Endothelial cell of umbilical vein (primary cell): ENCODE data around the gene STX12. TPM values are rescaled to one million over a fixed set of nuclear protein-coding genes. Genes with fewer than 3 reads are reported as not detected.
"Not testable (repeated sequence)": the region's sequence is repeated elsewhere in the genome, so short reads cannot be mapped to it uniquely, and the experiment has no call there.

Experiments
- BruUV-seq: library from RNA; stranded (reverse); fragments of 400-500 nt; replicated peaks from 2 replicates; lab custom pipeline; 2021; lab: Mats Ljungman, UMichigan
- CTCF ChIA-PET: fragments of 300-600, 350-600 bp; sonication (Branson Sonifier 250); formaldehyde crosslinking; loops from one replicate; lab custom pipeline; 2021; ENCODE audit warnings: antibody characterized with exemption, inconsistent platforms; lab: Charles Lee
- POLR2A ChIA-PET: fragments of 300-600, 350-600 bp; sonication (Branson Sonifier 250); formaldehyde crosslinking; loops from one replicate; lab custom pipeline; 2021; ENCODE audit warnings: antibody characterized with exemption, inconsistent platforms; lab: Charles Lee
- DNase-seq: peaks from one replicate; pipeline ENCODE4 v3.0.0-alpha.2; 2011; ENCODE audit warnings: low read depth, low spot score
- FAIRE-seq: peaks from 2 replicates; lab custom pipeline; 2011; peaks lifted over from hg19 to GRCh38; lab: Jason Lieb, UNC
- H2AFZ ChIP-seq: 2 replicates; pipeline ENCODE4 v1.6.0; 2012; ENCODE audit warnings: low read depth, low read length, control low read depth, inconsistent platforms
- H3K27ac ChIP-seq: 2 replicates; pipeline ENCODE4 v1.5.1; 2011; ENCODE audit warnings: low read depth, mild to moderate bottlenecking, control low read depth, low read length, moderate library complexity; ENCODE audit not compliant: insufficient read depth
- H3K27me3 ChIP-seq, 2 experiments: 2 replicates each; pipeline versions ENCODE4 v1.6.0 to v1.6.1; 2011; ENCODE audit warnings: low read length in 2 of 2, mixed read lengths in 1 of 2; ENCODE audit not compliant: control insufficient read depth in 2 of 2, insufficient read depth in 2 of 2
- H3K36me3 ChIP-seq, 2 experiments: 2 replicates in 1 of 2; 3 replicates in 1 of 2; pipeline ENCODE4 v1.5.1; 2011; ENCODE audit warnings: low read length in 2 of 2, mild to moderate bottlenecking in 1 of 2, moderate library complexity in 1 of 2; ENCODE audit not compliant: control insufficient read depth in 2 of 2, insufficient read depth in 2 of 2; ENCODE audit errors: extremely low read depth in 1 of 2
- H3K4me1 ChIP-seq: 3 replicates; pipeline ENCODE4 v1.5.1; 2011; ENCODE audit warnings: mild to moderate bottlenecking, low read length; ENCODE audit not compliant: control insufficient read depth, insufficient read depth; ENCODE audit errors: extremely low read depth
- H3K4me2 ChIP-seq: 2 replicates; pipeline ENCODE4 v1.6.1; 2011; ENCODE audit warnings: low read length, control low read depth, mixed read lengths; ENCODE audit not compliant: insufficient read depth
- H3K4me3 ChIP-seq, 3 experiments: fragments of 200-600 bp in 1 of 3; sonication (generic), shearing (Covaris generic) in 1 of 3; replicated peaks in 1 of 3; 2 replicates each; pipeline ENCODE4 v1.5.1; 2011 to 2016; ENCODE audit warnings: control low read depth in 3 of 3, low read length in 3 of 3, mild to moderate bottlenecking in 2 of 3, inconsistent platforms in 1 of 3, low read depth in 1 of 3, moderate library complexity in 1 of 3; ENCODE audit not compliant: insufficient read depth in 1 of 3
- H3K79me2 ChIP-seq: 2 replicates; pipeline ENCODE4 v1.6.0; 2012; ENCODE audit warnings: low read length, inconsistent platforms; ENCODE audit not compliant: control insufficient read depth, insufficient read depth
- H3K9ac ChIP-seq: replicated peaks from 2 replicates; pipeline ENCODE3; 2011; ENCODE audit warnings: low read length, control low read depth; ENCODE audit not compliant: insufficient read depth; ENCODE audit errors: extremely low read depth
- H3K9me1 ChIP-seq: replicated peaks from 3 replicates; pipeline ENCODE4 v1.6.0; 2011; ENCODE audit warnings: mild to moderate bottlenecking, low read length; ENCODE audit not compliant: control insufficient read depth, insufficient read depth; ENCODE audit errors: extremely low read depth
- H3K9me3 ChIP-seq: replicated peaks from 2 replicates; pipeline ENCODE4 v1.5.1; 2012; ENCODE audit warnings: low read length, inconsistent platforms; ENCODE audit not compliant: control insufficient read depth, insufficient read depth
- H4K20me1 ChIP-seq: replicated peaks from 2 replicates; pipeline ENCODE3; 2011; ENCODE audit warnings: mild to moderate bottlenecking, low read length; ENCODE audit not compliant: control insufficient read depth, insufficient read depth; ENCODE audit errors: extremely low read depth
- CTCF ChIP-seq, 2 donors: IDR thresholded peaks; 1 replicate in 1 of 2; 2 replicates in 1 of 2; pipeline ENCODE4 v1.5.1; 2011; ENCODE audit warnings: low read length in 2 of 2, mild to moderate bottlenecking in 2 of 2, moderate library complexity in 2 of 2, control low read depth in 1 of 2, inconsistent platforms in 1 of 2, low read depth in 1 of 2; ENCODE audit not compliant: insufficient read depth in 1 of 2; ENCODE audit errors: extremely low read depth in 1 of 2
- EZH2 ChIP-seq: IDR thresholded peaks from 2 replicates; pipeline ENCODE4 v1.6.1; 2012; ENCODE audit warnings: borderline replicate concordance, low read depth, mild to moderate bottlenecking, moderate library complexity, low read length, inconsistent platforms; ENCODE audit not compliant: severe bottlenecking
- FOS ChIP-seq: IDR thresholded peaks from 2 replicates; pipeline ENCODE4 v1.6.1; 2011; ENCODE audit warnings: mild to moderate bottlenecking, low read length, moderate library complexity, borderline replicate concordance; ENCODE audit not compliant: insufficient read depth
- GATA2 ChIP-seq: IDR thresholded peaks from 2 replicates; pipeline ENCODE4 v1.7.0; 2011; ENCODE audit warnings: low read depth, mild to moderate bottlenecking, moderate library complexity, mixed read lengths, low read length; ENCODE audit not compliant: insufficient read length, insufficient read depth
- JUN ChIP-seq: IDR thresholded peaks from 2 replicates; pipeline ENCODE4 v1.6.1; 2011; ENCODE audit warnings: borderline replicate concordance, low read depth; ENCODE audit not compliant: insufficient read length, insufficient read depth
- MYC ChIP-seq: IDR thresholded peaks from one replicate; pipeline ENCODE4 v1.6.1; 2011; ENCODE audit warnings: mild to moderate bottlenecking, low read depth, low read length
- POLR2A ChIP-seq: IDR thresholded peaks from 2 replicates; pipeline ENCODE4 v1.6.1; 2012; ENCODE audit warnings: low read depth, mild to moderate bottlenecking, control low read depth, low read length
- POLR2AphosphoS5 ChIP-seq: IDR thresholded peaks from 2 replicates; pipeline ENCODE4 v1.6.1; 2012; ENCODE audit warnings: low read depth, mild to moderate bottlenecking, control low read depth, low read length, moderate library complexity; ENCODE audit not compliant: insufficient read depth
- dilution Hi-C: fragments of 300-500 bp; cut with MboI; formaldehyde crosslinking; loops from one replicate; pipeline ENCODE4 v1.15.0; 2019; ENCODE audit warnings: low sequenced_read_pairs; ENCODE audit not compliant: extremely low pct_ligation_motif_present
- intact Hi-C: fragments of 100-400 bp; cut with micrococcal nuclease; formaldehyde crosslinking; loops from one replicate; pipeline ENCODE4 v1.10.0; 2022
- polyA plus RNA-seq, 4 experiments: library from polyadenylated mRNA; depleted of rRNA in 3 of 4; stranded (reverse) in 3 of 4; unstranded in 1 of 4; fragments of >200 nt; gene quantifications; 2 replicates each; pipeline versions ENCODE4 v1.2.1 to v1.2.3, GENCODE V29; 2011 to 2012; ENCODE audit warnings: missing spikeins in 1 of 4
- total RNA-seq: library from RNA; stranded (reverse); gene quantifications from 2 replicates; pipeline ENCODE4 v1.2.3, GENCODE V29; 2021
- TF ChIP-seq, protein P1 (sequence below): IDR thresholded peaks from 2 replicates; pipeline ENCODE4 v1.6.1; 2011; ENCODE audit not compliant: insufficient read depth, insufficient read length

Gene STX12
- total and polyA plus RNA-seq, 2 donors (not counting 3 experiments of a cell fraction or from before 2014, with no cell fraction given), result 28.7 to 90.3 TPM

- intact Hi-C loops, result no loop called here
- POLR2A ChIA-PET, result no interaction called here
- CTCF ChIA-PET, result no interaction called here
Observed at GRCh38 chr1:27824411-27824810, 51.4 kb downstream of the STX12 start.

GRCh38 chr1:27829339-27829960 is 56.4 kb downstream of the STX12 start:
- dilution Hi-C loops, POLR2A ChIA-PET, H3K4me2 ChIP-seq, BruUV-seq, H3K27me3 ChIP-seq, H2AFZ ChIP-seq, H3K9ac ChIP-seq, H4K20me1 ChIP-seq, H3K36me3 ChIP-seq, DNase-seq, H3K9me1 ChIP-seq, intact Hi-C loops, FAIRE-seq, CTCF ChIA-PET, H3K27ac ChIP-seq, H3K9me3 ChIP-seq: not testable (repeated sequence)
- Histone ChIP-seq H3K79me2 (peaks cover 37% of the 10 kb centered on the region), H3K4me3 (peak overlapping the region in 1 of 3 experiments; percentile 93), H3K4me1 (peaks cover 19% of the 10 kb centered on the region)

More at GRCh38 chr1:27824411-27824810, 51.4 kb downstream of the STX12 start:
- no peak overlapping the region for H3K4me3 ChIP-seq
- H3K36me3 ChIP-seq, result peaks cover 5 to 8% of the 10 kb centered on the region in 2 experiments
- TF ChIP-seq EZH2, result no peak
- no peak for TF ChIP-seq POLR2A
- TF ChIP-seq FOS, result no peak
- no peak for TF ChIP-seq GATA2
- TF ChIP-seq, protein P1, sequence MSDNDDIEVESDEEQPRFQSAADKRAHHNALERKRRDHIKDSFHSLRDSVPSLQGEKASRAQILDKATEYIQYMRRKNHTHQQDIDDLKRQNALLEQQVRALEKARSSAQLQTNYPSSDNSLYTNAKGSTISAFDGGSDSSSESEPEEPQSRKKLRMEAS, result no peak
- TF ChIP-seq MYC, result no peak
- TF ChIP-seq CTCF (IDR thresholded peaks at IDR 0.05; ENCODE audit: extremely low read depth in 1 of 2, insufficient read depth in 1 of 2, low read depth in 1 of 2, low read length in 2 of 2), result no peak
- TF ChIP-seq JUN, result no peak
- TF ChIP-seq POLR2AphosphoS5, result no peak
- FAIRE-seq (no peak), DNase-seq (no peak)
- dilution Hi-C loops, result no loop called here
- H3K9me3 ChIP-seq, result no peaks in the 10 kb centered on the region
- no peaks in the 10 kb centered on the region for H3K4me1 ChIP-seq
- no peak overlapping the region for H3K9ac ChIP-seq
- no peak overlapping the region for H3K4me2 ChIP-seq
- H3K9me1 ChIP-seq, result no peaks in the 10 kb centered on the region
- no TSS peak for BruUV-seq
- no peaks in the 10 kb centered on the region for H4K20me1 ChIP-seq
- no peak overlapping the region for H3K27ac ChIP-seq
- no peak overlapping the region for H2AFZ ChIP-seq
- no peaks in the 10 kb centered on the region for H3K27me3 ChIP-seq
- no peaks in the 10 kb centered on the region for H3K79me2 ChIP-seq
